Gastrocnemius medialis (tissue), 4 donors: ENCODE measurements around the gene ALG12.

Experiments
- CTCF ChIP-seq, 5 experiments: fragments of 450-650 bp in 3 of 5; fragments of 200-600 bp in 2 of 5; sonication (generic) in 2 of 5; IDR thresholded peaks in 4 of 5; conservative IDR thresholded peaks in 1 of 5; 1 replicate in 4 of 5; 2 replicates in 1 of 5; pipeline ENCODE4 v1.5.1; 2016 to 2019; ENCODE audit warnings: antibody characterized with exemption in 5 of 5, mild to moderate bottlenecking in 3 of 5, moderate library complexity in 3 of 5
- POLR2A ChIP-seq, 2 donors: fragments of 450-650 bp; IDR thresholded peaks; one replicate each; pipeline ENCODE4 v1.6.1; 2017; ENCODE audit warnings: antibody characterized with exemption in 2 of 2, mild to moderate bottlenecking in 2 of 2, moderate library complexity in 2 of 2

GRCh38 chr22:49943771-49944398, 25.6 kb upstream of the ALG12 start:
- TF ChIP-seq CTCF (IDR thresholded peaks at IDR 0.05 in 4 of 5, conservative IDR thresholded peaks at IDR 0.05 in 1 of 5), result no peak
- TF ChIP-seq POLR2A (IDR thresholded peaks at IDR 0.05), result no peak
